Gastroesophageal sphincter (tissue), 3 donors: ENCODE data around the gene NEDD4L.

ENCODE experiments used
- CTCF ChIP-seq, 4 experiments: fragments of 200-600 bp in 2 of 4; fragments of 450-650 bp in 2 of 4; sonication (generic) in 1 of 4; IDR thresholded peaks; one replicate each; pipeline ENCODE4 v1.5.1; 2017 to 2019; ENCODE audit warnings: antibody characterized with exemption in 4 of 4, mild to moderate bottlenecking in 2 of 4, moderate library complexity in 2 of 4
- EP300 ChIP-seq: sonication (generic); formaldehyde crosslinking; IDR thresholded peaks from one replicate; pipeline ENCODE4 v1.6.1; 2017; ENCODE audit warnings: antibody characterized with exemption, mild to moderate bottlenecking
- POLR2A ChIP-seq, 2 donors: fragments of 450-650 bp; IDR thresholded peaks; one replicate each; pipeline ENCODE4 v1.6.1; 2017; ENCODE audit warnings: antibody characterized with exemption in 2 of 2, mild to moderate bottlenecking in 2 of 2, moderate library complexity in 1 of 2

- TF ChIP-seq CTCF (IDR thresholded peaks at IDR 0.05) = no peak
- TF ChIP-seq POLR2A (IDR thresholded peaks at IDR 0.05) = no peak
- no peak for TF ChIP-seq EP300
Observed at GRCh38 chr18:58388736-58389135, 344.7 kb downstream of the NEDD4L start.
